GM12892 (cell line): ENCODE results near the gene PRRX2.

Experiments
- POLR2A ChIP-seq: IDR thresholded peaks from 2 replicates; pipeline ENCODE4 v1.6.1; 2011; ENCODE audit warnings: low read depth, low read length, control low read depth
- POLR2AphosphoS5 ChIP-seq: IDR thresholded peaks from 2 replicates; pipeline ENCODE4 v1.6.1; 2011; ENCODE audit warnings: low read depth, low read length, control low read depth

GRCh38 chr9:129620669-129621295 lies 44.7 kb upstream of the PRRX2 start, which contains the start of gene C9orf50:
- TF ChIP-seq POLR2A: no peak
- TF ChIP-seq POLR2AphosphoS5: no peak
